NT2/D1 (cell line): ENCODE results near the gene BRIX1.

Experiments used
- DNase-seq: peaks from one replicate; pipeline ENCODE4 v3.0.0-alpha.2; 2011; ENCODE audit warnings: low read depth, low spot score
- H3K27me3 ChIP-seq: 2 replicates; pipeline ENCODE4 v1.6.0; 2011; ENCODE audit warnings: mild to moderate bottlenecking; ENCODE audit not compliant: insufficient read length, insufficient read depth
- H3K36me3 ChIP-seq: 2 replicates; pipeline ENCODE4 v1.6.1; 2011; ENCODE audit warnings: mild to moderate bottlenecking, low read length, mixed read lengths; ENCODE audit not compliant: insufficient read depth, insufficient read length
- H3K4me1 ChIP-seq: 2 replicates; pipeline ENCODE4 v1.5.1; 2011; ENCODE audit not compliant: insufficient read depth, insufficient read length
- H3K4me3 ChIP-seq: 2 replicates; pipeline ENCODE4 v1.5.1; 2011; ENCODE audit warnings: low read depth; ENCODE audit not compliant: insufficient read length
- H3K9ac ChIP-seq: 2 replicates; pipeline ENCODE4 v1.6.0; 2011; ENCODE audit warnings: low read depth; ENCODE audit not compliant: insufficient read length
- H3K9me3 ChIP-seq: 2 replicates; pipeline ENCODE4 v1.5.1; 2011; ENCODE audit warnings: mild to moderate bottlenecking, low read length; ENCODE audit not compliant: insufficient read depth
- SUZ12 ChIP-seq: IDR thresholded peaks from 2 replicates; pipeline ENCODE4 v1.6.1; 2011; ENCODE audit not compliant: insufficient read length, insufficient read depth; ENCODE audit errors: extremely low read depth
- YY1 ChIP-seq: IDR thresholded peaks from 2 replicates; pipeline ENCODE4 v1.6.1; 2011; ENCODE audit not compliant: insufficient read length, insufficient read depth
- ZNF274 ChIP-seq: IDR thresholded peaks from 2 replicates; pipeline ENCODE4 v1.6.1; 2011; ENCODE audit warnings: mild to moderate bottlenecking, low read depth, low read length

The BRIX1 gene

DNA sequence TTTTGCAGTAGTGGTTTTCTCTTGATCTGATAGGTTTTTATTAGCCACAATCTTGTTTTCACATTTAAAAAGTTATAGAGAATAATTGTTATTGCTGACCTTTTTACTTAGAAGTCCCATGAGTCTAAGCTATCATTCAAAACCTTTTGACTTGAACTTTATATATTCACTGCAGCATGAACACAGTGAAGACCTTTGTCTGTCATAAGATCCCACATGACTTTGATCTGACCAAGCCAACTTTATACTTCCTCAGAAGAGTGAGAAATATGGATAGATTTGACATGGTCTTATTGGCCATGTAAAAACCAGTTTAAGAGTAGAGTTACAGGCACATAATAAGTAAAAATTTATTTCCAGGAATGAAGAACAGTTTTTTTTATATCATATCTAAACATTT is 34.3 kb upstream of the BRIX1 start:
- no peaks in the 10 kb centered on the region for H3K27me3 ChIP-seq
- no peak overlapping the region for H3K9ac ChIP-seq
- TF ChIP-seq YY1 (no peak), SUZ12 (no peak), ZNF274 (no peak)
- H3K4me3 ChIP-seq, result no peak overlapping the region
- no peak for DNase-seq
- H3K36me3 ChIP-seq, result no peaks in the 10 kb centered on the region
- H3K9me3 ChIP-seq, result no peaks in the 10 kb centered on the region
- H3K4me1 ChIP-seq, result no peaks in the 10 kb centered on the region

GRCh38 chr5:34886392-34887119 is 29.0 kb upstream of the BRIX1 start:
- no peak for TF ChIP-seq ZNF274
- TF ChIP-seq YY1, result no peak
- TF ChIP-seq SUZ12, result no peak
- H3K27me3 ChIP-seq, result no peaks in the 10 kb centered on the region
- H3K9ac ChIP-seq, result no peak overlapping the region
- no peaks in the 10 kb centered on the region for H3K36me3 ChIP-seq
- no peaks in the 10 kb centered on the region for H3K9me3 ChIP-seq
- no peak for DNase-seq
- H3K4me1 ChIP-seq, result no peaks in the 10 kb centered on the region
- H3K4me3 ChIP-seq, result no peak overlapping the region

DNA sequence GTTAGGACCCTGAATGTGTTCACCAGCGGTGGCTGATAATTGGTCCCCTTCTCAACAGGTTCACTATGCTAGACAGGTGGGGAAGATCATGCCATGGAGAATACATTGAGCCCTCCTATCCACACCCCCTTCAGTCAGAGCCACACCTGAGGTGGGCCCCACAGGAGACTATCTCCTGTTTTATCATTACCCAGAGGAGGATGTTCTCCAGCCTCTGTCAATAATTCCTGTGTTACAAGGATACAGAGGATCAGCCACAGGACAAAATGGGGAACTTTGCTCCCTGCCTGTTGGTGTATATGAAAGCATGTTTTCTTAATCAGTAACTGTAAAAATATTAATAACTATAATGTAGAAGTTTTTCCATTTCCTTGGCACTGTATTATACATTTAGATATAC is 26.1 kb upstream of the BRIX1 start:
- no peaks in the 10 kb centered on the region for H3K36me3 ChIP-seq
- TF ChIP-seq SUZ12, result no peak
- no peak for TF ChIP-seq YY1
- TF ChIP-seq ZNF274, result no peak
- H3K9me3 ChIP-seq, result no peaks in the 10 kb centered on the region
- no peak overlapping the region for H3K4me3 ChIP-seq
- no peaks in the 10 kb centered on the region for H3K27me3 ChIP-seq
- H3K4me1 ChIP-seq, result no peaks in the 10 kb centered on the region
- no peak overlapping the region for H3K9ac ChIP-seq
- no peak for DNase-seq

DNA sequence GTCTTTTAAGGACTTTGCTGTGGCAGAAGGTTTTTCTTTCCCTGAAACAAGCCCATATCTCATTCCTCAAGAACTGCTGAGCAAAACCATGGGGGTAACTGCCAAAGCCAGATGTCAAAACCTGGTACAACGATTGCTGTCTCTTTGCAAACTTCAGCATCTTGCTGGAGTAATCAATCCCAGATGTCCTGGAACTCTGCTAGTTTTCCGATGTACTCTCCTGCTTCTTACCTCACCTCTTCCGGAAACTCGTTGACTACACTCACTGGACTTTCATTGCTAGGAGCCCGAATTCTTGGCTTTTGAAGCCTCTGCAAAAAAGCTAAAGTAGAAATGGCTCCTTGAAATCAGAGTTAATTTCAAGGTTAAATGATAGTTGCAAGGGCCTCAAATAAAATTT is 23.5 kb upstream of the BRIX1 start:
- Histone ChIP-seq H3K4me3 (no peak overlapping the region), H3K9me3 (no peaks in the 10 kb centered on the region), H3K36me3 (peaks cover 3% of the 10 kb centered on the region), H3K9ac (no peak overlapping the region), H3K27me3 (no peaks in the 10 kb centered on the region), H3K4me1 (no peaks in the 10 kb centered on the region)
- DNase-seq, result no peak
- no peak for TF ChIP-seq ZNF274
- no peak for TF ChIP-seq YY1
- no peak for TF ChIP-seq SUZ12

- Histone ChIP-seq H3K4me1 (no peaks in the 10 kb centered on the region), H3K36me3 (peaks cover 3% of the 10 kb centered on the region), H3K9ac (no peak overlapping the region), H3K27me3 (no peaks in the 10 kb centered on the region), H3K9me3 (no peaks in the 10 kb centered on the region), H3K4me3 (no peak overlapping the region)
- no peak for DNase-seq
- TF ChIP-seq YY1, result no peak
- no peak for TF ChIP-seq SUZ12
- no peak for TF ChIP-seq ZNF274
Measured at GRCh38 chr5:34892414-34892813, 23.1 kb upstream of the BRIX1 start.

DNA sequence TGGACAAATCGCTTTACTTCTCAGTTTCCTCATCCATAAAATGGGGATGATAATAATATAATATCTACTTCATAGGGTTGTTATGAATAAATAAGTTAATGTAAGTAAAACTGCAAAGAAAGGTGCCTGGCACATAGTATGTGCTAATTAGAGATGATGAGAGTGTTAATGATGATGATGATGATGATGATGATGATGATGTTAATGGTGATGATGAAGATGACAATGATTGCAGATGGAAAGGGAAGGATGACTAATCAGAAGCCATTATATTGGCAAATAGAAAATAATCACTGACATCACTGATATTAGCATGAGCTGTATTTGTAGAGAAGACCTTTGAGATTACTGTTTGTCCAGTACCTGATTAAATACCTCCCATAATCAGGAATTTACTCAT is 20.8 kb upstream of the BRIX1 start:
- Histone ChIP-seq H3K27me3 (no peaks in the 10 kb centered on the region), H3K9ac (no peak overlapping the region), H3K9me3 (no peaks in the 10 kb centered on the region), H3K4me1 (no peaks in the 10 kb centered on the region), H3K4me3 (no peak overlapping the region), H3K36me3 (peaks cover 3% of the 10 kb centered on the region)
- no peak for DNase-seq
- TF ChIP-seq SUZ12 (no peak), YY1 (no peak), ZNF274 (no peak)

- no peaks in the 10 kb centered on the region for H3K27me3 ChIP-seq
- H3K36me3 ChIP-seq, result peaks cover 3% of the 10 kb centered on the region
- no peak for DNase-seq
- H3K4me3 ChIP-seq, result no peak overlapping the region
- H3K9me3 ChIP-seq, result no peaks in the 10 kb centered on the region
- TF ChIP-seq SUZ12 (no peak), ZNF274 (no peak)
- no peak overlapping the region for H3K9ac ChIP-seq
- H3K4me1 ChIP-seq, result no peaks in the 10 kb centered on the region
Measured at GRCh38 chr5:34895641-34896419, 19.7 kb upstream of the BRIX1 start.
